Renal pelvis (tissue), 4 donors: ENCODE data around the gene BAG5. TPM values are rescaled to one million over a fixed set of nuclear protein-coding genes. Genes with fewer than 3 reads are reported as not detected.

ENCODE experiments used
- DNase-seq: peaks from one replicate; pipeline ENCODE4 v3.0.0-alpha.2; 2013
- polyA plus RNA-seq, 3 donors: library from polyadenylated mRNA; unstranded; fragments of 120-200 nt; gene quantifications; one replicate each; pipeline ENCODE4 v1.2.1, GENCODE V29; 2013; ENCODE audit not compliant: insufficient read length in 3 of 3

The BAG5 gene
- polyA plus RNA-seq, 3 donors: 28.2 to 31.6 (median 28.9) TPM

GRCh38 chr14:103574707-103575285 is 12.3 kb upstream of the BAG5 start:
- DNase-seq: no peak

GRCh38 chr14:103574104-103574503 is 11.6 kb upstream of the BAG5 start:
- DNase-seq: no peak

- no peak for DNase-seq
These were observed 7.0 kb upstream of the BAG5 start for GRCh38 chr14:103569408-103569807.

GRCh38 chr14:103568952-103569351 is 6.5 kb upstream of the BAG5 start:
- DNase-seq: no peak

- DNase-seq: no peak
These were observed 1.5 kb upstream of the BAG5 start for GRCh38 chr14:103563844-103564505.

GRCh38 chr14:103563226-103563620 is 766 bp upstream of the BAG5 start:
- no peak for DNase-seq

GRCh38 chr14:103562179-103562428 is 353 bp downstream of the BAG5 start:
- DNase-seq: no peak

- DNase-seq: no peak
These were observed 877 bp downstream of the BAG5 start for GRCh38 chr14:103561381-103562178.

GRCh38 chr14:103560691-103561090 is 1.8 kb downstream of the BAG5 start:
- DNase-seq: no peak

GRCh38 chr14:103559766-103560165 is 2.7 kb downstream of the BAG5 start:
- DNase-seq: no peak

- DNase-seq: peak; percentile 87
These were observed 4.2 kb downstream of the BAG5 start for GRCh38 chr14:103558071-103558882.

GRCh38 chr14:103556946-103557758 is 5.3 kb downstream of the BAG5 start:
- DNase-seq: no peak

- DNase-seq: no peak
These were observed 6.7 kb downstream of the BAG5 start for GRCh38 chr14:103555559-103556337.

GRCh38 chr14:103552846-103553210 is 9.6 kb downstream of the BAG5 start:
- DNase-seq: no peak

- no peak for DNase-seq
These were observed 10.2 kb downstream of the BAG5 start for GRCh38 chr14:103552011-103552845.

- no peak for DNase-seq
These were observed 11.1 kb downstream of the BAG5 start for GRCh38 chr14:103551338-103551762.

- DNase-seq: peak; percentile 76
These were observed 11.8 kb downstream of the BAG5 start for GRCh38 chr14:103550451-103551337.

- DNase-seq: no peak
These were observed 12.8 kb downstream of the BAG5 start for GRCh38 chr14:103549361-103550311.
